Renal cortical epithelial cell (primary cell): Measurements from ENCODE around the gene SLC18A3. TPM values are rescaled to one million over a fixed set of nuclear protein-coding genes. Genes with fewer than 3 reads are reported as not detected.

ENCODE experiments used
- DNase-seq: peaks from one replicate; pipeline ENCODE4 v3.0.0-alpha.2; 2011; ENCODE audit warnings: low read depth
- total RNA-seq: library from RNA; depleted of rRNA; stranded (reverse); fragments of >200 nt; gene quantifications from 2 replicates; pipeline ENCODE4 v1.2.3, GENCODE V29; 2014

The SLC18A3 gene
- total RNA-seq, 1 donor from 2014 or later, result 0.10 TPM

DNA sequence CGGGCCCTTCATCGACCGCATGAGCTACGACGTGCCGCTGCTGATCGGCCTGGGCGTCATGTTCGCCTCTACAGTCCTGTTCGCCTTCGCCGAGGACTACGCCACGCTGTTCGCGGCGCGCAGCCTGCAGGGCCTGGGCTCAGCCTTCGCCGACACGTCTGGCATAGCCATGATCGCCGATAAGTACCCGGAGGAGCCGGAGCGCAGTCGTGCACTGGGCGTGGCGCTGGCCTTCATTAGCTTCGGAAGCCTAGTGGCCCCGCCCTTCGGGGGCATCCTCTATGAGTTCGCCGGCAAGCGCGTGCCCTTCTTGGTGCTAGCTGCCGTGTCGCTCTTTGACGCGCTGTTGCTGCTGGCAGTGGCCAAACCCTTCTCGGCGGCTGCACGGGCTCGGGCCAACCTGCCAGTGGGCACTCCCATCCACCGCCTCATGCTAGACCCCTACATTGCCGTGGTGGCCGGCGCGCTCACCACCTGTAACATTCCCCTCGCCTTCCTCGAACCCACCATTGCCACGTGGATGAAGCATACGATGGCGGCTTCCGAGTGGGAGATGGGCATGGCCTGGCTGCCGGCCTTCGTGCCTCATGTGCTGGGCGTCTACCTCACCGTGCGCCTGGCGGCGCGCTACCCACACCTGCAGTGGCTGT lies 1.2 kb downstream of the SLC18A3 start:
- DNase-seq, result no peak

DNA sequence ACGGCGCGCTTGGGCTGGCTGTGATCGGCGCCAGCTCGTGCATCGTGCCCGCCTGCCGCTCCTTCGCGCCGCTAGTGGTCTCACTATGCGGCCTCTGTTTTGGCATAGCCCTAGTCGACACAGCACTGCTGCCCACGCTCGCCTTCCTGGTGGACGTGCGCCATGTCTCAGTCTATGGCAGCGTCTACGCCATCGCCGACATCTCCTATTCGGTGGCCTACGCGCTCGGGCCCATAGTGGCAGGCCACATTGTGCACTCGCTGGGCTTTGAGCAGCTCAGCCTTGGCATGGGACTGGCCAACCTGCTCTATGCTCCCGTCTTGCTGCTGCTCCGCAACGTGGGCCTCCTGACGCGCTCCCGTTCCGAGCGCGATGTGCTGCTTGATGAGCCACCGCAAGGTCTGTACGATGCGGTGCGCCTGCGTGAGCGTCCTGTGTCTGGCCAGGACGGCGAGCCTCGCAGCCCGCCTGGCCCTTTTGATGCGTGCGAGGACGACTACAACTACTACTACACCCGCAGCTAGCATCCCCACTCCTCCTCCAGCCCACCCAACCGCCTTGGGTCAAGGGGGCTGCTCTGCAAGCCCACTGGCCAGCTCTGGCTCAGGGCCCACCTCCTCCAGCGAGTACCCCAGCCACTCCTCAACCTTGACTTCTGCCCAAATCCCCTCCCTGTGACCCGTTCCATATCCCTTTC lies 1.9 kb downstream of the SLC18A3 start:
- DNase-seq, result no peak

DNA sequence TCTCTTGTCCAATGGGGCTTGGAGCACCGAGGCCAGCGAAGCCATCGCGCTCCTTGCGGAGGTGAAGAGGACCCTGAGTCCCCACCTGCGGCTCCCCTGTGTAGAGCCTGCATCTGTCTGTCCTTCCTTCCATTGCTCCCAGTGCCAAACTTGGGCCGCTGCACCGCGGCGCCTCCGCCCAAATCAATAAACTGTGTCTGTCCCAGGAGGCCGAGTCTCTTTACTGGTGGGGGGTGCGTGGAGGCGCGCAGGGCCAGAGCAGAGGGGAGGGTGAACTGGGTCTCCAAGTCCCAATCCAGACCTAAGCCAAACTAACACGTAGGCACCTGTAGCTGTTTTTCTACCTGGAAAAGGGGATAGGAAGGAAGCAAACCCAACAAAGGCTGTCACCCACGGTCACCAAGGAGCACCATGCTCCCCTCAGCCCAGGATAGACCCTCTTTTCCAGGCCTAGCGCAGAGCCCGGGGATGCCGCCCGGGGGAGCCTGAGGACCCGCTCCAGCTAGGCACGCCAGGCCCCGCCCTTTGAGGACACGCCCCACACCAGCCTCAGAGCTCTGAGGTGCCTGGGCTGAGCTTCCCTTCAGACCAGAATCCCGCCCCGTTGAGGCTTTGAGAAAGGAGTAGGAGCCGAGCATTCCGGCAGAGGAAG lies 2.5 kb downstream of the SLC18A3 start:
- no peak for DNase-seq

DNA sequence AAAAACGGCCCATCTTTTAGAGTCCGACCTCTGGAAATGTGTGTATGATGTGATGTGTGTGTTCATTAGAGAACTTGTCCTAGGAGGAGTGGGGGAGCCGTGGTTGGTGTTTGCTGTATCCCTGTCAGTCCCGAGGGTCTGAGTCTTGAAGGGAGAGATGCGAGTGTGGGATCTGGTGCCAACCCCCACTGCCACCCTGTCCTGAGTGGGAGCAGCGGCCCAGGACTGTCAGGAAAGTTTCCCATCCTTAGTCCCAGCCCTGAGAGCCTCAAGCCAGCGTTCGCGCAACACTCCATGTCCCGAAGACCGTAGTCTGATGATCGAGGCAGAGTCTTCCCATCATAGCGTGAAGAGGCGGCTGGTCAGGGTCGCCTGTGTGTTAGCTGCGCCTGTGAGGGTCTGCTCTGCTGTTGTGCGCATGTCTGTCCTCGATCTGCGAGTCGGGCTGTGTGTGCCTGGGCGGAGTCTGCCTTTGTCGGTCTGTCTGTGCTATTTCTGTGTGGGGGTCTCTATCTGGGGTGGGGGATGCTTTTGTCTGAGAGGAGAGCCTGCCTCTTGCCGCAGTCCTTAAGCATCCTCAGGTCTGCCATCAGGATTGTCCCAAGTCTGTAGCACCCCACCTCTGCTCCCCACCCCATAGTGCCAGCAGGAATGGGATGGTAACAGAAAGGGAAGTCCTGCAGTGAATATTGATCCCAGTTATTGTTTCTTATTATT lies 3.2 kb downstream of the SLC18A3 start:
- DNase-seq, result no peak

- no peak for DNase-seq
Observed at GRCh38 chr10:49613882-49614241, 3.8 kb downstream of the SLC18A3 start, which contains the start of gene CHAT. TSS of gene CHAT (plus strand) at chr10:49614037. CDS start at chr10:49614190, 153 bp downstream.

DNA sequence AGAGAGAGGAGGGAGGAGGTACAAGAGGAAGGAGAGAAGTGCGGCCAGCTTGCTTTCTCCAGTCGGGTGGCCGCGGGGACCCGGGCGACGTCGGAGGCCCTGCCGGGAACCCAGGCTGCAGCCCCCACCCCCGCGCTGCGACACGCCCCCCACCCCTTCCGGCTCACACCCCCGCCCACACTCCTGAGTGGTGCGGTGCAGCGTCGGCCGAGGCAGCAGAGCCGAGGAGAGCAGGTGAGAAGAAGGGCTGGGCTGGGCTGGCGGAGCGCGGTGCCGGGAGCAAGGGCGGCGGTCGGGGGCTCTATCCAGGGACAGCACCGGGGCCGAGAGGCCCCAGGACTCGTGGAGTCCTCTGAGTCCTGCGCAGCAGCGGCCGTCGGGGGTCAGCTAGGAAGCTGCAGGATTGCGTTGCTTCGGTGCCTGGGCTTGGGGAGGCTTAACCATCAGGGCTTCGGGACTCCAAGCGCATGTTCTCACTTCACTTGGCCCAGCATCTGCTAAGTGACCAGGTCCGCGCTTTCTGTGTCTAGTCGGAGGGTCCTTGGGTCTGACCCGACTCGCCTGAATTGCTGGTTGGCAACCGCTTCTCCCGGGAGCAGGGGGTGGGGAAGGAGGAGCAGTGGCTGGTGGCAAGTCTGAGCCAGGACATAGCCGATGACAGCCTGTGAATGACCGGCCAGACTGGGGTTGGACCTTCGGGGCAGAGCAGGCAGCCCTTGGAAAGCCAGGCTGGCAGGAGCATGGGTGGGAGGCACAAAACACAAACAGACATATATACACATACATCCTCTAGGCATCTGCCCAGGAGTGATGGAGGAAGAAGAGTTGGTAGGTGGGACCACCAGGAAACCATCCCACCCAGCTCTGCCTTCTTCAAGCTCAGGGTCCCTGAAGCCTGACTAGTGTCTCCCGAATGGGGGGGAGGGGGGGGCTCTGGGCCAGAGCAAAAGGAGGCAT lies 4.4 kb downstream of the SLC18A3 start:
- DNase-seq, result no peak

DNA sequence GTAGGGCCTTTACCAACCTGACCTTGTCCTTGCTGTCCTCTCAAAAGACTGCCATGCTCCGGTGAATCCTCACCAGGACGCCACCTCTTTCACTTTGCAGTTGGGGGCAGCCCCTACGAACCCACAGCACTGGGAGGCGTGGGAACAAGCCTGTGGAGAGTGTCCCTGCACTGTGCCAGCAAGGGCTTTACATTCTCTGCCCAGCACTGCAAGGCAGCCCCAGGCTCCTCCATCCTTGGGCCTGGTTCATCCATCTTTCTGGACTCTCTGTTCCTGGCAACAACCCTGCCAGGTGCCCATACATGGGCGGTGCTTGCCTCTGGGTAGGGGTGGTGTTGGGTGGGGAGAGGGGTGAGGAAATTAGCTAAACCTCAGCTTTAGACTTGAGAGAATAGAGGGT lies 5.1 kb downstream of the SLC18A3 start:
- no peak for DNase-seq

GRCh38 chr10:49615721-49616120 lies 5.6 kb downstream of the SLC18A3 start:
- DNase-seq, result no peak

DNA sequence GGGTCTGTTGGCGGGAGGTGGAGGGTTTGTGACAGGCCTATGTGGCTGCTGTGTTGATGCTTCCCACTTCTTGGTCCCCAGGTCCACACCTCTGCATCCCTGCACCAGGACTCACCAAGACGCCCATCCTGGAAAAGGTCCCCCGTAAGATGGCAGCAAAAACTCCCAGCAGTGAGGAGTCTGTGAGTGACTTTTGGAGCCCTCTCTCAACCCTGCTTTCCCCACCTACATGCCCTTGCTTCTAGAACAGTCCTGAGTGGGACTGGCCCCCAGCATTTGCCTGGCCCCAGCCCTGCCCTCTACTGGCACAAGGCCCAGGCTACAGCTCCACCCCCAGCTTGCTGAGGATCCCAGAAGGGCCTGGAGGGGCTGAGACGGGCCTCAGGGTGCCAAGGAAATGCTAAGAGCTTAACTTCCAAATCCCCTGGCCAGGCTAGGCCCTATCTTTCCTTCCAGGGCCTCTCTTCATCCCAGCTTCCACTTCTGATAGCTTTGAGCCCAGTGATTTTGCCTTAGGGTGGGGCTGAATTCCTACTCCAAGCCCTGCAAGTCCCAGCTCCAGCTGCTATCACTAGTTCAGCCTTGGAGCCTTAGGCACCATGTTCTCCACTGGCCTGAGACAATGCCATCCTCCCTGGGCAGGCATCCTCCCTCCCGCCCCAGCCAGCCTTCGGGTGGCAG lies 6.5 kb downstream of the SLC18A3 start:
- no peak for DNase-seq

DNA sequence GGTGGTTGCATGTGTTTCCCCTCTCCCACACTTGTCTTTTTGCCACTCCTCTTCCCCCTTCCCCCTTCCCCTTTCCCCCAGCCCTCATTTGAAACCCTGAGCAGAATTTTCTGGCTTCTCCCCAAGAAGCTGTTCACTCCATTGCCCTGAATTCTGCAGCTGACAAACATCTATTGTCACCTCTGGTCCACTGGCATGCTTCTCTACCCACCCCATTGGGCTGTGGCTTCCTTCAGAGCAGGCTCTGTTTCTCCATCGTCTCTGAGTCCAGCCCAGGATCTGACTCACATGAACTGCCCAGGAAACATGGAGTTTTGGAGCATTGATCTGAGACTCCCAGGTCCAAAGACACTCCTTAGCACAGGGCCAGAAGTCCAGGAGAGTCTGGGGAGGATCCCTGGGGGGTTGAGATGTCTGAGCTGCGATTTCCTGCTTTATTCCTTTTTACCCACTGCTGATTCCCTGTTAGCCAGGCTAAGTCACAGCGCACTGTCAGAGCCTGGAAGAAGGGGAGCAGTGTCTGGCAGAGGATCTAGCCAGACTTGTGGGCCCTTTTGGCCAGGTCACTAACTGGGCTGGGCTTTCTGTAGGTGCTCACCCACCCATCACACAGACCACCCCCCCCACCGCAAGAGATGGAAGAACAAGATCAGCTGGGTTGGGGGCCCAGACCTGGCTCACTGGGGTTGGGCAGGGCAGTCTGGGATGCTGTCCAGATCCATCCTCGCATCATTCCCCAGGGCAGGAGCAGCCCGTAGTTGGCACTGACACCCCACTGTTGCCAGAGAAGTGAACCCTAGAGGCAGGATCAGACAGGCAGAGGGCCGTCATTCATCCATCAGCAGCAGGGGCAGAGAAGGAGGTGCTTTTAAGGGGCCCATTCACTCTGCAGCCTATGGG lies 7.3 kb downstream of the SLC18A3 start:
- DNase-seq, result no peak

- DNase-seq, result no peak
Observed at GRCh38 chr10:49618821-49619220, 8.7 kb downstream of the SLC18A3 start.

DNA sequence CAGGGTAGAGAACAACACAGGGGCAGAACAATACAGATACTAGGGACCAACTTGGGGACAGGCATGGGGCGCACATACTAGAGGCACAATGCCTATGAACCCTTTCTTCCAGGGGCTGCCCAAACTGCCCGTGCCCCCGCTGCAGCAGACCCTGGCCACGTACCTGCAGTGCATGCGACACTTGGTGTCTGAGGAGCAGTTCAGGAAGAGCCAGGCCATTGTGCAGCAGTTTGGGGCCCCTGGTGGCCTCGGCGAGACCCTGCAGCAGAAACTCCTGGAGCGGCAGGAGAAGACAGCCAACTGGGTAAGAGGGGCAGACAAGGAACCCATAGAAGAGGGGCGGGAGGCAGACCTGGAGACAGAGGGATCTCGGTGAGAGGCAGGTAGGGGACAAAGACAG lies 9.5 kb downstream of the SLC18A3 start:
- DNase-seq, result no peak

- DNase-seq, result no peak
Observed at GRCh38 chr10:49620286-49620810, 10.2 kb downstream of the SLC18A3 start.

DNA sequence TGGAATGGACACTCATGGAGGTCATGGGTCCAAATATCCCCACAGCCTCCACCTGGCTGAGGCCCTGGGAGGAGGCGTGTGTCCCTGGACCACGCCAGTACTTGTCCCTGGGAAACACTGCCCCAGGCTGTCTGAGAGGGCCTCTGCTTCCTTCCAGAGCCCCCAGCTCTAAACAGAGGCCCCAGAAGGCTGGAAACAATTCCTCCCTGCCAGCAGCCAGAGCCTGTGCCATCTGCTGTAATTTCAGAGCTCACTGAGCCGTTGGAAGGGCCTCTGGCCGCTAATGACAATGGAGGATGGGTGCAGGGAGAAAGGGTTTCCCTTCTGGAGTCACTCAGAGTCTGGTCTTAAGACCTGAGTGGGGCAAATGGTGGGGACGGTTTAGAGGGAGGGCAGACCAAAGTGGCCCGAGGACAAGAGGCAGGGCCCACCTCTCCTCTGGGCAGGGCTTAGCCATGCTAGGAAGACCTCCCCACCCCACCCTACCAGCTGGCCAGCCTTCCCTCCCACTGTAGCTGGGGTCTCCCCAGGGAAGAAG lies 10.8 kb downstream of the SLC18A3 start:
- DNase-seq, result no peak

DNA sequence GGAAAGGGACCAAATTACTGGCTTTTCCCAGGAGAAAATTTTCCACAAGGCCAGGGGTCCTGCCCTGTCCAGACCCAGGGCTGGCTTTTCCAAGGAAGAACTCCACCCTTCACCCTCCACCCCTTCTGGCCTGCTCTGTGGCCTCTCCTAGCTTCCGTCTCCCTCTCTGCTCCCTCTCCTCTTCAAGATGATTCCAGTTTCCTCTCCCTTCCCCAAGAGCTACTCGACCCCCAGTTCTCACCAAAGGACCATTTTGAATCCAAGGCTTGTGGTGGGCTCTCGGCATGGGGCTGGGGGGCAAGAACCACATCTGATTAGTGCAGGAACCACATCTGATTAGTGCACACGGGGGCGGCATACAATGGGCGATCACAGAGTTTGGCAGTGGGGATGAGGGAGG lies 11.5 kb downstream of the SLC18A3 start:
- DNase-seq, result no peak

DNA sequence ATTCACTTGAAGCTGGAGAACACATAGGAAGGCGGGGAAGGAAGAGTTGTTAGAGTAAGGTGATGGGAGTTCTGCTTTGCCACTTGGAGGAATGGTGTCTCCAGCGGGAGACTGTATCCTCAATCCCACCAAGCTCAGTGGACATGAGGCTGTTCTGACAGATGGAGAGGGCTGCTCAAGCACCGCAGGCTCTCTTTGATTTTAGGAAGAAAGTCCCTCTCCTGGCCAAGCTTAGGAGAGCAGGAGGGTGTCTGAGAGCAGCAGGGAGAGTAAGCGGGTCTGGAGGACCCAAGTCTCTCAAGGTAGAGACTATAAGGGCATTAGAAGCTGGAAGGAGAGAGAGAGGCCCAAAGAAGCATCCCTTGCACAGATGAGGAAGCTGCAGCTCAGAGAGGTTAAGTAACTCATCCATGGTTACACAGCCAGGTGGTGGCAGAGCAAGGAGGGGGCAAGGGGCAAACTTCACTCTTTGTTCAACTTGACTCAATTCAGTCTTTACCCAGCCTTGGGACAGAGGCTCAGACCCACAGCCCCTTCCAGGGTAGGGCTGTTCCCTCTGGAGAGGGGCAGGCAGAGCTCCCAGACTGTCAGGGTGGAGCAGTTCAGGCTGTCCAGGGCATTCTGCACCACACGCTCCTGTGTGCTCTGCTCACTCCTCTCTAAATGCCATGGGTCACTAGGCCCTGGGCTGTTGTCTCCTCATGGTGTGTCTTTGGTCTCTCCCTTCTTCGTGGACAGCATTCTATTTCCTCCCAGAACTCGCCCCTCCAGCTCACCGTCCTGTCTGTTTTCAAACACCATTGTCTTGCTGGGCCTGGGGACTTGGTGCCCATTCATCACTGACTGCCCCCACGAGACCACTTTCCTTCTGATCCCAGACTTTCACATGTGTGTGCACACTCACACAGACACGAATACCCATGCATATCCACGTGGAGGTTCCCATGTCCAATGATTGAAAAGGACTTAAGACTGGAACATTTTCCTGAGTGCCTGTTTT lies 12.6 kb downstream of the SLC18A3 start:
- DNase-seq, result no peak

DNA sequence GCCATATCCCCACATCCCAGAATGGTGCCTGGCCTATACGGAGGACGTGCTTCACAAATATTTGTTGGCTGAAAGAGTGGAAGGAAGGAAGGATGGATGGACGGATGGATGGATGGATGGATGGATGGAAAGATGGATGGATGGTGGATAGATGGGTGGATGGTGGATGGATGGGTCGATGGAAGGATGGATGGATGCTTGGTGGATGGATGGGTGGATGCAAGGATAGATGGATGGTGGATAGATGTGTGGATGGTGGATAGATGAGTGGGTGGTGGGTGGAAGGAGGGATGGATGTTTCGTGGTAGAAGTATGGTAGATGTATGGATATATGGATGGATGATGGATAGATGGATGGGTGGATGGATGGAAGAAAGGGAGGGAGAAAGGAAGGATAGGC lies 14.5 kb downstream of the SLC18A3 start:
- no peak for DNase-seq

GRCh38 chr10:49625411-49625810 lies 15.3 kb downstream of the SLC18A3 start:
- DNase-seq, result no peak
